SK-N-SH treated with all-trans-retinoic acid at 6 μM for 48 hours (cell line): Measurements from ENCODE around the gene ORC2.

Experiments
- ATAC-seq: fragments of 200-7000 bp; cut with Tn5 transposase; 3 replicates; pipeline ENCODE4 v1.9.1; 2020; ENCODE audit warnings: mild to moderate bottlenecking, moderate library complexity
- ARNTL ChIP-seq: fragments of 450-650 bp; formaldehyde crosslinking; IDR thresholded peaks from 2 replicates; pipeline ENCODE4 v1.5.0; 2020; ENCODE audit warnings: low read depth, mild to moderate bottlenecking, moderate library complexity, borderline replicate concordance
- BACH2 ChIP-seq: fragments of 250-450 bp; sonication (Bioruptor Pico); IDR thresholded peaks from 2 replicates; pipeline ENCODE4 v1.9.0; 2021; ENCODE audit warnings: mild to moderate bottlenecking, borderline replicate concordance
- CREB5 ChIP-seq: fragments of 250-450 bp; sonication (Bioruptor Pico); IDR thresholded peaks from 2 replicates; pipeline ENCODE4 v1.5.1; 2020; ENCODE audit warnings: low read depth, mild to moderate bottlenecking, moderate library complexity
- CSDC2 ChIP-seq: fragments of 250-450 bp; sonication (Bioruptor Pico); IDR thresholded peaks from 2 replicates; pipeline ENCODE4 v1.5.0; 2020; ENCODE audit warnings: mild to moderate bottlenecking, moderate library complexity
- CSRNP3 ChIP-seq: fragments of 250-450 bp; sonication (Bioruptor Pico); IDR thresholded peaks from 2 replicates; pipeline ENCODE4 v1.5.1; 2021; ENCODE audit warnings: mild to moderate bottlenecking, moderate library complexity
- ESRRG ChIP-seq: fragments of 250-450 bp; sonication (Bioruptor Pico); IDR thresholded peaks from 2 replicates; pipeline ENCODE4 v1.6.1; 2021; ENCODE audit warnings: mild to moderate bottlenecking
- ISL1 ChIP-seq: fragments of 250-450 bp; sonication (Bioruptor Pico); IDR thresholded peaks from 2 replicates; pipeline ENCODE4 v2.1.2; 2022; ENCODE audit warnings: mild to moderate bottlenecking, moderate library complexity
- OSR1 ChIP-seq: fragments of 250-450 bp; sonication (Bioruptor Pico); IDR thresholded peaks from 2 replicates; pipeline ENCODE4 v1.8.0; 2022; ENCODE audit warnings: moderate library complexity, mild to moderate bottlenecking, inconsistent platforms
- PATZ1 ChIP-seq: fragments of 250-450 bp; sonication (Bioruptor Pico); IDR thresholded peaks from 2 replicates; pipeline ENCODE4 v1.8.0; 2020; ENCODE audit warnings: mild to moderate bottlenecking, moderate library complexity, borderline replicate concordance
- POU6F1 ChIP-seq: fragments of 250-450 bp; sonication (Bioruptor Pico); IDR thresholded peaks from 2 replicates; pipeline ENCODE4 v1.8.0; 2021; ENCODE audit warnings: low read depth, mild to moderate bottlenecking, moderate library complexity, borderline replicate concordance
- PPARA ChIP-seq: fragments of 250-450 bp; sonication (Bioruptor Pico); IDR thresholded peaks from 2 replicates; pipeline ENCODE4 v1.5.0; 2020; ENCODE audit warnings: mild to moderate bottlenecking, borderline replicate concordance
- RARB ChIP-seq: fragments of 250-450 bp; sonication (Bioruptor Pico); IDR thresholded peaks from 2 replicates; pipeline ENCODE4 v1.8.0; 2021; ENCODE audit warnings: mild to moderate bottlenecking, moderate library complexity
- SNAI2 ChIP-seq: fragments of 250-450 bp; sonication (Bioruptor Pico); IDR thresholded peaks from 2 replicates; pipeline ENCODE4 v1.5.0; 2020; ENCODE audit warnings: mild to moderate bottlenecking, moderate library complexity
- TCF4 ChIP-seq: fragments of 250-450 bp; sonication (Bioruptor Pico); IDR thresholded peaks from 2 replicates; pipeline ENCODE4 v1.8.0; 2021; ENCODE audit warnings: mild to moderate bottlenecking, moderate library complexity, borderline replicate concordance
- TSHZ2 ChIP-seq: fragments of 250-450 bp; sonication (Bioruptor Pico); IDR thresholded peaks from 2 replicates; pipeline ENCODE4 v1.5.0; 2020; ENCODE audit warnings: mild to moderate bottlenecking, moderate library complexity
- ZC3H10 ChIP-seq: fragments of 250-450 bp; sonication (Bioruptor Pico); IDR thresholded peaks from 2 replicates; pipeline ENCODE4 v1.5.1; 2021; ENCODE audit warnings: mild to moderate bottlenecking, moderate library complexity
- ZFP3 ChIP-seq: fragments of 250-450 bp; sonication (Bioruptor Pico); IDR thresholded peaks from 2 replicates; pipeline ENCODE4 v1.5.0; 2020; ENCODE audit warnings: mild to moderate bottlenecking, moderate library complexity
- ZFP30 ChIP-seq: fragments of 450-650 bp; formaldehyde crosslinking; IDR thresholded peaks from 2 replicates; pipeline ENCODE4 v1.5.0; 2022; ENCODE audit warnings: mild to moderate bottlenecking, moderate library complexity
- ZNF565 ChIP-seq: fragments of 450-650 bp; formaldehyde crosslinking; conservative IDR thresholded peaks from 2 replicates; pipeline ENCODE4 v1.5.0; 2020; ENCODE audit warnings: low read depth, mild to moderate bottlenecking, moderate library complexity
- ZNF70 ChIP-seq: fragments of 450-650 bp; formaldehyde crosslinking; IDR thresholded peaks from 2 replicates; pipeline ENCODE4 v1.5.0; 2020; ENCODE audit warnings: mild to moderate bottlenecking, moderate library complexity
- ZNF8 ChIP-seq: fragments of 450-650 bp; formaldehyde crosslinking; IDR thresholded peaks from 2 replicates; pipeline ENCODE4 v1.5.0; 2020; ENCODE audit warnings: mild to moderate bottlenecking, moderate library complexity

ORC2 gene

GRCh38 chr2:200945395-200945729, 18.1 kb downstream of the ORC2 start (continued):
- TF ChIP-seq CSRNP3 (CRISPR knock-in tag) = no peak
- no peak for TF ChIP-seq ZFP30 (CRISPR knock-in tag)
- no peak for TF ChIP-seq ZC3H10 (CRISPR knock-in tag)
- TF ChIP-seq ZFP3 (CRISPR knock-in tag) = no peak
- TF ChIP-seq TCF4 (CRISPR knock-in tag) = no peak
- TF ChIP-seq CREB5 (CRISPR knock-in tag) = no peak
- TF ChIP-seq, all 23 proteins: peak for 0

- TF ChIP-seq ZC3H10 (CRISPR knock-in tag) (no peak), ZNF8 (CRISPR knock-in tag) (no peak), ISL1 (no peak), ZNF565 (CRISPR knock-in tag) (no peak), RARB (CRISPR knock-in tag) (no peak), ZFP30 (CRISPR knock-in tag) (no peak)
- TF ChIP-seq, all 23 proteins: peak for 0
- peak; percentile 90 for ATAC-seq
These were observed 18.7 kb downstream of the ORC2 start for GRCh38 chr2:200944467-200945394.

GRCh38 chr2:200943527-200944105, 19.8 kb downstream of the ORC2 start:
- TF ChIP-seq ESRRG (CRISPR knock-in tag) = no peak
- no peak for TF ChIP-seq RARB (CRISPR knock-in tag)
- no peak for TF ChIP-seq OSR1 (CRISPR knock-in tag)
- TF ChIP-seq ZC3H10 (CRISPR knock-in tag) = no peak
- TF ChIP-seq TSHZ2 (CRISPR knock-in tag) = no peak
- no peak for TF ChIP-seq ZNF8 (CRISPR knock-in tag)
- no peak for TF ChIP-seq SNAI2 (CRISPR knock-in tag)
- no peak for TF ChIP-seq TCF4 (CRISPR knock-in tag)
- no peak for TF ChIP-seq ZFP3 (CRISPR knock-in tag)
- TF ChIP-seq ZNF70 (CRISPR knock-in tag) = no peak
- TF ChIP-seq CSRNP3 (CRISPR knock-in tag) = no peak
- no peak for TF ChIP-seq ZFP30 (CRISPR knock-in tag)
- ATAC-seq = no peak

GRCh38 chr2:200939832-200940231, 23.6 kb downstream of the ORC2 start:
- TF ChIP-seq TCF4 (CRISPR knock-in tag) (no peak), CSDC2 (no peak), PATZ1 (CRISPR knock-in tag) (no peak), BACH2 (no peak), ZNF70 (CRISPR knock-in tag) (no peak), ZFP3 (CRISPR knock-in tag) (no peak), ZFP30 (CRISPR knock-in tag) (no peak), PPARA (CRISPR knock-in tag) (no peak), RARB (CRISPR knock-in tag) (no peak), POU6F1 (CRISPR knock-in tag) (no peak), ARNTL (CRISPR knock-in tag) (no peak), CREB5 (CRISPR knock-in tag) (no peak)
- ATAC-seq = no peak
